Thyroid gland (tissue), 4 donors: Measurements from ENCODE around the gene PAK4. TPM values are rescaled to one million over a fixed set of nuclear protein-coding genes. Genes with fewer than 3 reads are reported as not detected.

Source experiments
- DNase-seq, 2 donors: peaks; one replicate each; pipeline ENCODE4 v3.0.0-alpha.2; 2019
- H3K27ac ChIP-seq, 3 donors: fragments of 200-600 bp; sonication (generic); 1 replicate in 2 of 3; 2 replicates in 1 of 3; pipeline ENCODE4 v1.5.1; 2016 to 2019; ENCODE audit warnings: mild to moderate bottlenecking in 1 of 3, moderate library complexity in 1 of 3
- H3K27me3 ChIP-seq: fragments of 200-600 bp; sonication (generic); one replicate; pipeline ENCODE4 v1.5.1; 2019
- H3K36me3 ChIP-seq, 2 donors: fragments of 200-600 bp; sonication (generic); one replicate each; pipeline ENCODE4 v1.5.1; 2016 to 2019
- H3K4me1 ChIP-seq, 2 donors: fragments of 200-600 bp; sonication (generic); one replicate each; pipeline ENCODE4 v1.5.1; 2017 to 2019
- H3K4me3 ChIP-seq, 3 donors: fragments of 200-600 bp; sonication (generic); replicated peaks in 1 of 3; 1 replicate in 2 of 3; 2 replicates in 1 of 3; pipeline ENCODE4 v1.5.1; 2016; ENCODE audit warnings: mild to moderate bottlenecking in 1 of 3
- H3K9me3 ChIP-seq: fragments of 200-600 bp; sonication (generic); one replicate; pipeline ENCODE4 v1.5.1; 2017
- CTCF ChIP-seq, 6 experiments: fragments of 200-600 bp in 3 of 6; fragments of 450-650 bp in 3 of 6; sonication (generic) in 3 of 6; IDR thresholded peaks; one replicate each; pipeline ENCODE4 v1.5.1; 2016 to 2019; ENCODE audit warnings: antibody characterized with exemption in 6 of 6, mild to moderate bottlenecking in 2 of 6, inconsistent platforms in 1 of 6, moderate library complexity in 1 of 6
- POLR2A ChIP-seq, 2 donors: fragments of 450-650 bp; IDR thresholded peaks; one replicate each; pipeline ENCODE4 v1.6.1; 2017; ENCODE audit warnings: antibody characterized with exemption in 2 of 2, mild to moderate bottlenecking in 2 of 2, moderate library complexity in 1 of 2
- WGBS, 2 donors: methylation state at CpG; one replicate each; pipeline ENCODE4 v1.1.5; 2017; 5-methylcytosine and 5-hydroxymethylcytosine counted together
- intact Hi-C: fragments of 100-400 bp; cut with DNase I; formaldehyde crosslinking; loops from one replicate; pipeline ENCODE4 v1.15.1; 2023
- total RNA-seq, 4 donors: library from RNA; depleted of rRNA; stranded (reverse); fragments of >200 nt; gene quantifications; one replicate each; pipeline ENCODE4 v1.2.3, GENCODE V29; 2016

The PAK4 gene
- total RNA-seq, 4 donors from 2014 or later: 12.4 to 24.9 (median 23.2) TPM

- no peak overlapping the region for H3K4me3 ChIP-seq
These were observed 28.6 kb downstream of the PAK4 start for GRCh38 chr19:39154100-39154628.

GRCh38 chr19:39154629-39155100 is 29.1 kb downstream of the PAK4 start:
- H3K4me3 ChIP-seq: no peak overlapping the region

More at GRCh38 chr19:39154100-39154628, 28.6 kb downstream of the PAK4 start:
- Histone ChIP-seq H3K9me3 (no peaks in the 10 kb centered on the region), H3K27ac (peak overlapping the region; percentile 64 to 78 (median 68)), H3K36me3 (no peaks in the 10 kb centered on the region), H3K27me3 (no peaks in the 10 kb centered on the region), H3K4me1 (peaks cover 35 to 54% of the 10 kb centered on the region in 2 donors)
- DNase-seq: peak; percentile 83 to 84
- TF ChIP-seq POLR2A (IDR thresholded peaks at IDR 0.05) (no peak), CTCF (IDR thresholded peaks at IDR 0.05) (peak in 1 of 6 experiments; percentile 38)
- intact Hi-C loops: no loop called here
- 27 to 28% methylated on average over 13 of the region's 13 CpGs for WGBS, 2 donors

GRCh38 chr19:39155114-39155700 is 29.6 kb downstream of the PAK4 start:
- no peak for TF ChIP-seq POLR2A (IDR thresholded peaks at IDR 0.05)
- no peak for TF ChIP-seq CTCF (IDR thresholded peaks at IDR 0.05)
- 68 to 74% methylated on average over 8 to 9 of the region's 11 CpGs for WGBS, 2 donors
- Histone ChIP-seq H3K9me3 (no peaks in the 10 kb centered on the region), H3K36me3 (no peaks in the 10 kb centered on the region), H3K4me3 (no peak overlapping the region), H3K27ac (peak overlapping the region; percentile 64 to 78 (median 68)), H3K27me3 (no peaks in the 10 kb centered on the region), H3K4me1 (peaks cover 35 to 58% of the 10 kb centered on the region in 2 donors)
- intact Hi-C loops: no loop called here
- DNase-seq: no peak

More at GRCh38 chr19:39154629-39155100, 29.1 kb downstream of the PAK4 start:
- TF ChIP-seq CTCF (IDR thresholded peaks at IDR 0.05): peak in 2 of 6 experiments; percentile 25 to 42
- no peak for TF ChIP-seq POLR2A (IDR thresholded peaks at IDR 0.05)
- Histone ChIP-seq H3K36me3 (no peaks in the 10 kb centered on the region), H3K27ac (peak overlapping the region; percentile 64 to 78 (median 68)), H3K27me3 (no peaks in the 10 kb centered on the region), H3K4me1 (peaks cover 35 to 56% of the 10 kb centered on the region in 2 donors), H3K9me3 (no peaks in the 10 kb centered on the region)
- intact Hi-C loops: no loop called here
- DNase-seq: peak; percentile 92
- 10 to 26% methylated on average over 10 to 11 of the region's 11 CpGs for WGBS, 2 donors

GRCh38 chr19:39155741-39156140 is 30.2 kb downstream of the PAK4 start:
- Histone ChIP-seq H3K27me3 (no peaks in the 10 kb centered on the region), H3K4me3 (no peak overlapping the region), H3K36me3 (no peaks in the 10 kb centered on the region), H3K4me1 (peaks cover 37 to 63% of the 10 kb centered on the region in 2 donors), H3K9me3 (no peaks in the 10 kb centered on the region), H3K27ac (peak overlapping the region; percentile 55 to 78 (median 68))
- 78 to 83% methylated on average over 14 to 15 of the region's 15 CpGs for WGBS, 2 donors
- intact Hi-C loops: no loop called here
- DNase-seq: no peak
- no peak for TF ChIP-seq CTCF (IDR thresholded peaks at IDR 0.05)
- no peak for TF ChIP-seq POLR2A (IDR thresholded peaks at IDR 0.05)
